ENCODE data around the gene GALNS. TPM values are rescaled to one million over a fixed set of nuclear protein-coding genes. Genes with fewer than 3 reads are reported as not detected.

GALNS gene
- total RNA-seq, 2 experiments from 2014 or later = 18.4 to 19.7 TPM

DNA sequence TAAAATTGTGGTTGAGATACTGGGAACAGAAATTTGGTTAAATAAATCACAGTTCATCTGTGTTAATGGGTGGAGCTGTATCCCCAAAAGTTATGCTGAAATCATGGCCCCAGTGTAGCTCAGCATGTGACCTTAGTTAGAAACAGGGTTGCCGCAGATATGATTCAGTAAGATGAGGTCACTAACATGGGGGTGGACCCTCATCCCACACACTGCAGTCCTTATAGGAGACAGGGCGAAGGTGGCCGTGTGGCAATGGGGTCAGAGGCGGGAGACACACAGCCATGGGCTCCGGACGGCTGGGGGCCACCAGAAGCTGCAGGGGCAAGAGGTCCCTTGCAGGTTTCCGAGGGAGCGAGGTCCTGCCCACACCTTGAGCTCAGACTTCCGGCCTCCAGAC lies 10.7 kb downstream of the GALNS start:
- Mint-ChIP-seq H3K9me3 (no peaks in the 10 kb centered on the region), H3K4me3 (no peak overlapping the region)
- POLR2A ChIA-PET = interaction anchor here (0.7 kb wide), 2 partner anchors 11 to 12 kb away, joined by 3 read pairs; partner anchors contain the start of genes GALNS and TRAPPC2L

DNA sequence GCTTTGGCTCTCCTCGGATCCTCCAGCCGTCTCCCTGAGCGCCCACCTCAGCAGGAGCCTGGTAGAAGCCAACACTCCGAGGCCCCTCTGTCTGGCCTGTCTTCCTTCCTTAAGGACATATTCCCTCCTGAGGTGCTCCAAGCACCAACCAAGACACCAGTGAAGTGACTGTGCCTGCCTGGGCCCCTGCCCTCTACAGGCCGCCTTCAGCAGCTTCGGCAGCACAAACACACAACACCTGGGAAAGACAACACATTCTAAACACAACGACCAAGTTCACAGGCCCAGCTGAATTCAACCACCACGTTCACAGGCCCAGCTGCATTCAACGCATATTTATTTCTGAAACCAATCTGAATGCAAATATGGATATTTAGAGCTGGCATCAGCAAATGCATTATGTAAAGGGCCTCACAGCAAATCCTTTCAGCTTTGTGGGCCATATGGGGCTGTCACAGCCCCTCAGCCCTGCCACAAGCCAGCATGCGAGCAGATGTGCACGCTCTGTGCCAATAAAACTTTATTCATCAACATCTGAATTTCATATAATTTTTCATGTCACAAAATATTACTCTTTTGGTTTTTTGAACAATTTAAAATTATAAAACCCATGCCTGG lies 12.2 kb downstream of the GALNS start:
- no peak overlapping the region for H3K27ac ChIP-seq (ENCODE audit: low read depth in 1 of 2, low read length in 2 of 2)
- Mint-ChIP-seq H3K4me3 (no peak overlapping the region), H3K4me1 (ENCODE audit: low read depth) (no peaks in the 10 kb centered on the region), H3K27me3 (no peaks in the 10 kb centered on the region), H3K27ac (no peak overlapping the region), H3K36me3 (ENCODE audit: low read depth) (peaks cover 10% of the 10 kb centered on the region), H3K9me3 (no peaks in the 10 kb centered on the region)
- TF ChIP-seq, protein P1, sequence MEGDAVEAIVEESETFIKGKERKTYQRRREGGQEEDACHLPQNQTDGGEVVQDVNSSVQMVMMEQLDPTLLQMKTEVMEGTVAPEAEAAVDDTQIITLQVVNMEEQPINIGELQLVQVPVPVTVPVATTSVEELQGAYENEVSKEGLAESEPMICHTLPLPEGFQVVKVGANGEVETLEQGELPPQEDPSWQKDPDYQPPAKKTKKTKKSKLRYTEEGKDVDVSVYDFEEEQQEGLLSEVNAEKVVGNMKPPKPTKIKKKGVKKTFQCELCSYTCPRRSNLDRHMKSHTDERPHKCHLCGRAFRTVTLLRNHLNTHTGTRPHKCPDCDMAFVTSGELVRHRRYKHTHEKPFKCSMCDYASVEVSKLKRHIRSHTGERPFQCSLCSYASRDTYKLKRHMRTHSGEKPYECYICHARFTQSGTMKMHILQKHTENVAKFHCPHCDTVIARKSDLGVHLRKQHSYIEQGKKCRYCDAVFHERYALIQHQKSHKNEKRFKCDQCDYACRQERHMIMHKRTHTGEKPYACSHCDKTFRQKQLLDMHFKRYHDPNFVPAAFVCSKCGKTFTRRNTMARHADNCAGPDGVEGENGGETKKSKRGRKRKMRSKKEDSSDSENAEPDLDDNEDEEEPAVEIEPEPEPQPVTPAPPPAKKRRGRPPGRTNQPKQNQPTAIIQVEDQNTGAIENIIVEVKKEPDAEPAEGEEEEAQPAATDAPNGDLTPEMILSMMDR (IDR thresholded peaks at IDR 0.05) = no peak
- CTCF ChIA-PET = no interaction called here
- POLR2A ChIA-PET = no interaction called here
- no peaks in the 10 kb centered on the region for H3K27me3 ChIP-seq (ENCODE audit: control insufficient read depth in 1 of 2, insufficient read depth in 2 of 2, low read length in 2 of 2)
- H3K36me3 ChIP-seq (ENCODE audit: insufficient read depth, low read length) = peaks cover 22% of the 10 kb centered on the region
- no peak for ATAC-seq (ENCODE audit: poor library complexity)
- intact Hi-C loops (cut with DNase I, micrococcal nuclease) = no loop called here
- no peak for DNase-seq
- no peaks in the 10 kb centered on the region for H3K4me1 ChIP-seq (ENCODE audit: insufficient read depth, low read length)
- no peaks in the 10 kb centered on the region for H3K9me3 ChIP-seq (ENCODE audit: control insufficient read depth in 1 of 2, insufficient read depth in 1 of 2, low read length in 2 of 2)
- H3K4me3 ChIP-seq (ENCODE audit: low read length) = no peak overlapping the region

More for the DNA sequence above, 10.7 kb downstream of the GALNS start:
- no peaks in the 10 kb centered on the region for H3K9me3 ChIP-seq (ENCODE audit: control insufficient read depth in 1 of 2, insufficient read depth in 1 of 2, low read length in 2 of 2)
- H3K27ac ChIP-seq (ENCODE audit: low read depth in 1 of 2, low read length in 2 of 2) = no peak overlapping the region
- H3K27me3 ChIP-seq (ENCODE audit: control insufficient read depth in 1 of 2, insufficient read depth in 2 of 2, low read length in 2 of 2) = no peaks in the 10 kb centered on the region
- no peak overlapping the region for H3K27ac Mint-ChIP-seq
- TF ChIP-seq, protein P1 (IDR thresholded peaks at IDR 0.05) = no peak
- no peaks in the 10 kb centered on the region for H3K4me1 Mint-ChIP-seq (ENCODE audit: low read depth)
- intact Hi-C loops (cut with DNase I, micrococcal nuclease) = no loop called here
- ATAC-seq (ENCODE audit: poor library complexity) (no peak), DNase-seq (no peak)
- H3K36me3 Mint-ChIP-seq (ENCODE audit: low read depth) = peaks cover 5% of the 10 kb centered on the region
- no peaks in the 10 kb centered on the region for H3K27me3 Mint-ChIP-seq
- H3K4me1 ChIP-seq (ENCODE audit: insufficient read depth, low read length) = no peaks in the 10 kb centered on the region
- CTCF ChIA-PET = no interaction called here
- H3K36me3 ChIP-seq (ENCODE audit: insufficient read depth, low read length) = peaks cover 18% of the 10 kb centered on the region
- no peak overlapping the region for H3K4me3 ChIP-seq (ENCODE audit: low read length)

DNA sequence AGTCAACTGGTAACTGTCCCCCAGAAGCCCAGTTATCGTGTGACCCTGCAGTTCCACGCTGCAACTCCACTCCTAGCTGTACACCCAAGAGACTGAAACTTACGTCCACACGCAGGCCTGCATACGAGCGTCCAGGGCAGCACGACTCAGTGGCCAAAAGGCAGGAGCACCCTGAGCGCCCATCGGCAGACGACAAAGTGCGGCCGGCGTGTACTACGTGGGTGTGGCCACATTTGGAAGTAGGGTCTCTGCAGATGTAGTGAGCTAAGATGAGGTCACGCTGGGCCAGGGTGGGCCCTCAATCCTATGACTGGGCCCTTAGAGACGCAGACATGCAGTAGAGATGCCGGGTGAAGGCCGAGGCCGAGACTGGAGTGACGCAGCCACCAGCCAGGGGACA lies 13.5 kb downstream of the GALNS start:
- intact Hi-C loops (cut with DNase I, micrococcal nuclease) = no loop called here
- Mint-ChIP-seq H3K4me1 (ENCODE audit: low read depth) (no peaks in the 10 kb centered on the region), H3K4me3 (no peak overlapping the region), H3K27me3 (no peaks in the 10 kb centered on the region), H3K36me3 (ENCODE audit: low read depth) (peaks cover 10% of the 10 kb centered on the region), H3K27ac (no peak overlapping the region), H3K9me3 (no peaks in the 10 kb centered on the region)
- DNase-seq = no peak
- ChIA-PET CTCF (no interaction called here), POLR2A (no interaction called here)
- Histone ChIP-seq H3K9me3 (ENCODE audit: control insufficient read depth in 1 of 2, insufficient read depth in 1 of 2, low read length in 2 of 2) (no peaks in the 10 kb centered on the region), H3K36me3 (ENCODE audit: insufficient read depth, low read length) (peaks cover 30% of the 10 kb centered on the region), H3K27me3 (ENCODE audit: control insufficient read depth in 1 of 2, insufficient read depth in 2 of 2, low read length in 2 of 2) (no peaks in the 10 kb centered on the region), H3K27ac (ENCODE audit: low read depth in 1 of 2, low read length in 2 of 2) (no peak overlapping the region), H3K4me1 (ENCODE audit: insufficient read depth, low read length) (no peaks in the 10 kb centered on the region), H3K4me3 (ENCODE audit: low read length) (no peak overlapping the region)
- TF ChIP-seq, protein P1 (IDR thresholded peaks at IDR 0.05) = no peak
- no peak for ATAC-seq (ENCODE audit: poor library complexity)
